Motor neuron (in vitro differentiated cells): Measurements from ENCODE around the gene OVCH1. TPM values are rescaled to one million over a fixed set of nuclear protein-coding genes. Genes with fewer than 3 reads are reported as not detected.

Experiments used
- ATAC-seq, 8 experiments: fragments of 200-7000 bp; cut with Tn5 transposase; replicated peaks in 6 of 8; 2 replicates each; pipeline ENCODE4 v1.8.0; 2021; ENCODE audit warnings: mild to moderate bottlenecking in 8 of 8, moderate library complexity in 8 of 8
- H3K27ac ChIP-seq, 2 donors: fragments of 250-450 bp; sonication (Bioruptor Pico); 2 replicates each; pipeline ENCODE4 v1.9.0; 2021; ENCODE audit warnings: antibody characterized with exemption in 2 of 2, mild to moderate bottlenecking in 2 of 2, moderate library complexity in 1 of 2
- H3K4me1 ChIP-seq, 2 donors: fragments of 250-450 bp; sonication (Bioruptor Pico); replicated peaks in 1 of 2; 2 replicates each; pipeline ENCODE4 v1.6.1; 2021; ENCODE audit warnings: antibody characterized with exemption in 2 of 2, mild to moderate bottlenecking in 2 of 2, moderate library complexity in 1 of 2
- H3K4me3 ChIP-seq, 5 donors: fragments of 250-450 bp; sonication (Bioruptor Pico); 2 replicates each; pipeline ENCODE4 v1.9.0; 2021; ENCODE audit warnings: antibody characterized with exemption in 5 of 5, mild to moderate bottlenecking in 5 of 5, moderate library complexity in 4 of 5
- WGBS, 10 experiments: fragments of 450-650 bp; shearing (Covaris generic); methylation state at CpG; one replicate each; pipeline ENCODE4 v1.0.0; 2022; 5-methylcytosine and 5-hydroxymethylcytosine counted together
- in situ Hi-C, 9 experiments: fragments of 400-800 bp; cut with MboI; loops; one replicate each; pipeline ENCODE4 v1.15.0; 2021; ENCODE audit warnings: low sequenced_read_pairs in 9 of 9, low pct_unique_long_range_greater_than_20kb in 2 of 9; ENCODE audit not compliant: unreplicated experiment in 9 of 9
- total RNA-seq, 8 experiments: library from RNA; unstranded; fragments of 300-600 nt; gene quantifications; 2 replicates each; pipeline versions ENCODE4 v1.2.3 to v1.2.4, GENCODE V29; 2022

The OVCH1 gene
- total RNA-seq, 8 experiments from 2014 or later = 0.08 to 2.4 (median 0.19) TPM; not detected in 1

DNA sequence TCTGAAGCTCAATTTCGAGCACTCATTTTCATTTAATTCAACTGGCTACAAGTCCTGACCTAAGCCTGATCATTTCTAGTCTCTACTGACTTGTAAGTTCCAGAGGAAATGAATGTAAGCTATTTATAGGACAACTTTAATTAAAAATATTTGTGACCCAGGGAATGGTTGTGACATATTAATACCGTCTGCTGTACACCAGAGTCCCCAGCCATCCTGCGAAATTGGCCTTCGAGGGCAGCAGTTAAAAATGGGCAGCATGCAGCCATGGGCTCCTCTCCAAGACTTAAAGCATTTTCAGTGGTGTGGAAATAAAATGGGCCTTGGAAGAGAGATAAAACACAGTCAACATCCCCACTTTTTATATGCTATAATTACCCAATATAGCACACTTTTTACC is 30.7 kb upstream of the OVCH1 start:
- H3K27ac ChIP-seq = no peak overlapping the region
- 13 to 100% (median 50%) methylated on average over 1 to 4 of the region's 4 CpGs; no CpG with 5 or more reads in 3 of the 10 experiments for WGBS, 10 experiments
- no peak overlapping the region for H3K4me3 ChIP-seq
- peaks cover 0 to 3% of the 10 kb centered on the region in 2 donors for H3K4me1 ChIP-seq
- ATAC-seq = peak in 1 of 8 experiments; percentile 20
- in situ Hi-C loops = loop anchor here in 4 of 9 experiments (25.0 kb wide), 2 partner anchors 759 to 1284 kb away; no protein-coding TSS in a partner anchor

DNA sequence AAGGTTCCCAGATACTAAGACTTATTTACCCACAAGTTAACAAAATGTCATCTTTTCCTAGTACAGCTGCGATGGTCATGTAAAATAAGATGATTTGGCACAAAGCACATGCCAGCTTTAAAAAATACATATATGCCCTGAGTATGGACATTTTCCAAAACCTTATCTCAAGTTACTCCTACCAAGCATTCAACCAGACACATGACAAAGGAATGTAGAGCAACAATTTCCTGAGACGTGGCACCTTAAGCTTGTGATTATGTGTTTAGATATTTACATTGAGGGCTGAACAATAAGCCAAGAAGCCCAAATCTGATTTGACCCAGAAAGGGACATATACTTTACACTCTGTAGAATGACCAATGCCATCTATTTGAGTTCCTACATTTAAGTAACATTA is 24.5 kb upstream of the OVCH1 start:
- in situ Hi-C loops = loop anchor here in 3 of 9 experiments (25.0 kb wide), 1 partner anchor 1290 kb away; no protein-coding TSS in a partner anchor
- Histone ChIP-seq H3K27ac (no peak overlapping the region), H3K4me1 (peaks cover 0 to under 1% of the 10 kb centered on the region in 2 donors), H3K4me3 (no peak overlapping the region)
- WGBS, 10 experiments = 33 to 100% (median 92%) methylated on average over 1 to 2 of the region's 2 CpGs; no CpG with 5 or more reads in 1 of the 10 experiments
- ATAC-seq = no peak

DNA sequence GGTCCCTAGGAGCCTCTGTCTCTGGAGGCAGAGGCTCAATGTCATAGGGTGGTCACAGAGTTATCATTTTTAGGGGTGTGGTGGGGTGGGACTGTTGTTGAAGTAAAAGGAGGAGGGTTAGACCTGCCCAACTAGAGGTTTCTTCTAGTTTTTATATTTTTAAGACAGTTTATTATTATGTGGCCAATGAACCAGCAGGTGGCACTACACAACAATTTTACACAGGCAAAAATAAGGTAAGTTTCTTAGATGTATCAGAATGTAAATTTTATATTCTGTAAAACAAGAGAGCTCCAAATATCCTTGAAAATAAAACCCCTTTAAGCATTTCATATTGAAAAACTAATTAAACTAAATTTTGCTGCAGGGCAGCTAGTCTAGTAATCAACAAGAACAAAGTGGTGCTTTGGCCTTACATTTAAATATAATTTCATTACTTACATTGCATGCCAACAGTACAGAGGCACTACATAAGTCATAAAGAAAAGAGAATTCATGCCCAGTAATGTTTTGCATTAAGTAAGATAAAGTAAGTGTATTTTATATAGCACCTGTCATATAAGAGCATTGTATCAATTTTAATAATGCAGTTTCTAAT is 22.2 kb upstream of the OVCH1 start:
- Histone ChIP-seq H3K27ac (no peak overlapping the region), H3K4me1 (peaks cover 0 to 11% of the 10 kb centered on the region in 2 donors), H3K4me3 (no peak overlapping the region)
- in situ Hi-C loops = loop anchor here in 3 of 9 experiments (25.0 kb wide), 1 partner anchor 1293 kb away; no protein-coding TSS in a partner anchor
- ATAC-seq = peak in 6 of 8 experiments; percentile 28 to 50 (median 42)

DNA sequence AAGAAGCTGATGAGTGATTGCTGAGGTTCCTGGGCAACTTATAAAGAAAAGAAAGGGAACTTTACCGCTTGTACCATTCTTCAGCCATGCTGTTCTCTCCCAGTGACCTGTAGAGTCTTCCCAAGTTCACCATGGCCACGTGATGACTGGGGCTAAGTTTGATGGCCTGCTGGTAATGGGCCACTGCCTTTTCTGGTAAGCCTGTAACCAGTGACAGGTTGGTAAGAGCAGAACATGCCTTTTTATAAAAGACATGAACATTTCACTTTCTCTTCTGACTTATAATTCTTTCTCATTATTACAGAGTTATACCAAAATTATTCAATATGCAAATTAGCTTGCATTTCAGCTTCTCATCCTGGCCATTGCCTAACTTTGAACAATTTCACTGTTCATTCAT is 20.9 kb upstream of the OVCH1 start:
- 50 to 94% (median 86%) methylated on average over 1 to 2 of the region's 2 CpGs; no CpG with 5 or more reads in 1 of the 10 experiments for WGBS, 10 experiments
- in situ Hi-C loops = loop anchor here in 3 of 9 experiments (25.0 kb wide), 1 partner anchor 1294 kb away; no protein-coding TSS in a partner anchor
- peaks cover 0 to 11% of the 10 kb centered on the region in 2 donors for H3K4me1 ChIP-seq
- no peak for ATAC-seq
- H3K4me3 ChIP-seq = no peak overlapping the region
- H3K27ac ChIP-seq = no peak overlapping the region

DNA sequence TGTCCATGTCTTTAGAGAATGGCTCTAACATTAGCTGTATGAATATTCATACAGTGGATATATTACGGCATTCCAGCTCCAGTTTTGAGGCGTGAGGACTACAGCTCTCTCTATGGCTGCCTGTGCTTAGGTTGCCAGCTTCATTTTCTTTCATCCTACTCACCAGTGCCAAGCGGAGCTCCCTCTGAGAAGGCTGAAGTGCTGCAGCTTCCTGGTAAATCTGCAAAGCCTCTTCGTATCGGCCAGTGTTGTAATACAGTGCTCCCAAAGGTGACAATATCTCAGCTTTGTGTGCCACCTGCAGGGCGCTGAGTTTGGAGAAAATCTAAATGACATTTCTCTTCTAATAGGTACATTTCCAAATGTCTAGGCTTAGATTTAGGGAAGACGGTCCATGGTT is 19.8 kb upstream of the OVCH1 start:
- 18 to 100% (median 94%) methylated on average over 1 to 6 of the region's 7 CpGs; no CpG with 5 or more reads in 2 of the 10 experiments for WGBS, 10 experiments
- H3K27ac ChIP-seq = no peak overlapping the region
- peaks cover 0 to 11% of the 10 kb centered on the region in 2 donors for H3K4me1 ChIP-seq
- no peak overlapping the region for H3K4me3 ChIP-seq
- in situ Hi-C loops = loop anchor here in 3 of 9 experiments (25.0 kb wide), 1 partner anchor 1295 kb away; no protein-coding TSS in a partner anchor
- peak in 7 of 8 experiments; percentile 15 to 77 (median 43) for ATAC-seq

DNA sequence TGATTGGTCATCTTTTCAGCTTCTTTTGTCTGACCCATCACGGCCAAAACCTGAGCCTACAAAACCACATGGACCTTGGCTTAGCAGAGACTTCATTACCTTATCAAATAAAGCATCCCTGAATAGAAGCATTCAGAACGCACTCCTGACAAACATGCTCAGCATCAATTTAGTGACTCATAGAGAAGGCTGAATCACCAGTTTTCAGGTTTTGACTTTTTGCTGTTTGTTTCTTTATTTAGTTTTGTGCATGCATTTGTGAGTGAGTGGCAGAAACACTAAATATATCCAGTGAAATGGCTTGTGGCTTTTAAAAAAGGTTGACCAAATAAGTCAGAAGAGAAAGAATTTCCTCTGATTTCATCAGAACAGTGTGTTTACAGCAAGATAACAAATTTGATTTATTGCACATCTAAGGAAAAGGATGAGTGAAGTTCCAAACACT is 19.0 kb upstream of the OVCH1 start:
- WGBS, 10 experiments = 0 to 52% (median 33%) methylated on average over 1 to 2 of the region's 2 CpGs; no CpG with 5 or more reads in 2 of the 10 experiments
- Histone ChIP-seq H3K4me3 (no peak overlapping the region), H3K27ac (peak overlapping the region in 1 of 2 donors; percentile 63), H3K4me1 (peaks cover 0 to 11% of the 10 kb centered on the region in 2 donors)
- ATAC-seq = peak in 7 of 8 experiments; percentile 54 to 90 (median 73)
- in situ Hi-C loops = loop anchor here in 3 of 9 experiments (25.0 kb wide), 1 partner anchor 1296 kb away; no protein-coding TSS in a partner anchor

DNA sequence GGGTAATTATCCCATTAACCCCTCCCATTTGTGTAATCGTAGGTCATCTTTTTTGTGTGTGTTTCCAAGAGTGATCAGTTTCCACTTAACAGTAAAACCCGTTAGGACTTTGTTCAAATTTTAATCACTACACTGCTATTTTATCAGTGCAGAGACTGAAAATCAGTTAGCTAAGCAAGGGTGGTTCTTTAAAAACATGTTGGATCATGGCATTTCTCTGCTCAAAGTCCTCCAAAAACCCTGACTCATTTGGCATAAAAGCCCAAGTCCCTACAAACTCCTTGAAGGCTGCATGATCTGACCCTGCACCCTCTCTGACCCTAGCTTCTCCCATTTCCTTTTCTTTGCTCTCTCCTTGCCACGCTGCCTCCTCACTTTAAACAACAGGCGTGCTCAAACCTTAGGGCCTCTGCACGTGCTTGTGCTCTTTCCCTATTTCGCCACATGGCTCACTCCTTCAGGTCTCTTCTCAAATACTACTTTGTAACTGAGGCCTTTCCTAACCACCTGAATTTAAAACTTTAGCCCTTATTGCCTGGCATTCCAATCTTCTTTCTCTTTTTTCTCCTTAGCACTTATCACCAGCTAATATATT is 13.2 kb upstream of the OVCH1 start:
- in situ Hi-C loops = loop anchor here in 3 of 9 experiments (25.0 kb wide), 1 partner anchor 1302 kb away; no protein-coding TSS in a partner anchor
- Histone ChIP-seq H3K4me1 (no peaks in the 10 kb centered on the region), H3K4me3 (no peak overlapping the region), H3K27ac (no peak overlapping the region)
- peak in 2 of 8 experiments; percentile 46 to 66 for ATAC-seq
- 27 to 76% (median 45%) methylated on average over 2 to 6 of the region's 6 CpGs for WGBS, 10 experiments

DNA sequence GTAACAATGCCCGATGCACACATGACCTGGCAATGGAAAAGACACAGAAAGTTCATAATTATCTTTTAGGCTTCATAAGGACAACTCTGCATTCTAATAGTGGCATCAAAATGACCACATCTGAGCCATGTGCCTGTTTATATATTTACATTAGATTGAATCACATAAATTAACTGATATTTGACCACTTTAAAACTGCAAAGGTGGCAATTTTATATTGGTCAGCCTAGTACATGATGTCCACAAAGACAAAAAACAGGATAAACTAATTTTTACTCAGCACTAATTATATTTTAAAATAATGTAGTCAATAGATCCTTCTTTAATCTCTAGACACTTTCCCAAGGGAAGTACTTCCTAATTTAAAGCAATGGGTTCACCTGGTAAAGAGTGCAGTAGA is 12.0 kb upstream of the OVCH1 start:
- ATAC-seq = no peak
- no peaks in the 10 kb centered on the region for H3K4me1 ChIP-seq
- in situ Hi-C loops = loop anchor here in 3 of 9 experiments (25.0 kb wide), 1 partner anchor 1303 kb away; no protein-coding TSS in a partner anchor
- no peak overlapping the region for H3K27ac ChIP-seq
- 80 to 100% (median 100%) methylated on average over 1 of the region's 1 CpG; no CpG with 5 or more reads in 3 of the 10 experiments for WGBS, 10 experiments
- no peak overlapping the region for H3K4me3 ChIP-seq

DNA sequence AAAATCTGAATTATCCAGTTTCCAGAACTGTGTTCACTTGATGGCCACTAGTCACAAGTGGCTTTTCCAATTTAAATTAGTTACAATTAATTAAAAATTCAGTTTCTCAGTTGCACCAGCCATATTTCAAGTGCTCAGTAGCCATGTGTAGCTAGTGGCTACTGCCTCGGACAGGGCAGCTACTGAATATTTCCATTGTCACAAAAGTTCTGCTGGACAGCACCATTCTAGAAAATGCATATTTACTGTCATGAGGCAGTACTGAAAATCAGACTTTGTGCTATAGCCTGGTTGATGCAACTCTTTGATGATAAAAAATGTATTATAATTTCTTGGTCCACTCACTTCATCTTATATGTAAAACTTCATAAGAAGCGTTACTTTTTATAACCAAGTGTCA is 11.5 kb upstream of the OVCH1 start:
- in situ Hi-C loops = loop anchor here in 3 of 9 experiments (25.0 kb wide), 1 partner anchor 1303 kb away; no protein-coding TSS in a partner anchor
- no peak for ATAC-seq
- H3K27ac ChIP-seq = no peak overlapping the region
- H3K4me3 ChIP-seq = no peak overlapping the region
- H3K4me1 ChIP-seq = no peaks in the 10 kb centered on the region
- 33 to 100% (median 89%) methylated on average over 1 to 2 of the region's 2 CpGs; no CpG with 5 or more reads in 2 of the 10 experiments for WGBS, 10 experiments

DNA sequence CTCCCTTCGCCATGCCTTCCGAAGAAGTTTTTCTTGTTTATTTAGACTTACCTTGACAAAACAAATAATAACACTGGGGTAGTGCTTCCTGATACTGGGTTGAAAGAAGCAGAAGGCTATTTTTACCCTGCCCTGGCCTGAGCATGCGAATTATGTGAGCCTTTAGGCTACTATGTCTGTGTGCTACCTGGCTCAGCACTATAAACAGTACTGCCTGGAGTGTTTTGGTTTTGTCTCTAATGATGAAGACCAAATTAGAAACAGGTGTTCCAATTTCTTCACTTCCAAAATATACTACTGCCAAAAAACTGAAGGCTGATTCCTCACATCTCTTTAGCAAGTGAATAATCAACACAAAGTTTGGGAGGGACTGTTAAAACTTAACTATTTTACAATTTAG is 7.6 kb upstream of the OVCH1 start:
- ATAC-seq = peak in 3 of 8 experiments; percentile 25 to 55 (median 53)
- in situ Hi-C loops = loop anchor here in 3 of 9 experiments (25.0 kb wide), 1 partner anchor 1307 kb away; no protein-coding TSS in a partner anchor
- 65 to 100% (median 90%) methylated on average over 1 to 3 of the region's 3 CpGs; no CpG with 5 or more reads in 1 of the 10 experiments for WGBS, 10 experiments
- H3K4me1 ChIP-seq = no peaks in the 10 kb centered on the region
- H3K27ac ChIP-seq = no peak overlapping the region
- no peak overlapping the region for H3K4me3 ChIP-seq

DNA sequence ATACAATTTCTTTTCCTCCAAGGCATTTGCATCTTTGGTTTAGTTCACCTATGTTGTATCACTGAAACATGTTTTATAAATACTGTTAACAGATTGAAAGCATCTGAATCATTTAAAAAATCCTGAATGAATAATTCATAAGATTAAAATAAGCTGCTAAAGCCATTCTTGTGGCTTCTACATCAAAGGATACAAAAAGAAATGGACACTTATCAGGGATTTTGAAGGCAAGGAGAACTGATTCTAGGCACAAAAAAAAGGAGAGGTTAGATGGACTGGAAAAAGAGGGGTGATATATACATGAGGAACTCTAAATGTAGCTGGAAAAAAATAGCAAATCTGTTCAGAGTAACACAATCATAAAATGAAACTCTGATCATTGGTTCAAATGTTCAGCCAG is 5.8 kb upstream of the OVCH1 start:
- H3K27ac ChIP-seq = no peak overlapping the region
- no peaks in the 10 kb centered on the region for H3K4me1 ChIP-seq
- in situ Hi-C loops = loop anchor here in 3 of 9 experiments (25.0 kb wide), 1 partner anchor 1309 kb away; no protein-coding TSS in a partner anchor
- no peak overlapping the region for H3K4me3 ChIP-seq
- ATAC-seq = no peak

DNA sequence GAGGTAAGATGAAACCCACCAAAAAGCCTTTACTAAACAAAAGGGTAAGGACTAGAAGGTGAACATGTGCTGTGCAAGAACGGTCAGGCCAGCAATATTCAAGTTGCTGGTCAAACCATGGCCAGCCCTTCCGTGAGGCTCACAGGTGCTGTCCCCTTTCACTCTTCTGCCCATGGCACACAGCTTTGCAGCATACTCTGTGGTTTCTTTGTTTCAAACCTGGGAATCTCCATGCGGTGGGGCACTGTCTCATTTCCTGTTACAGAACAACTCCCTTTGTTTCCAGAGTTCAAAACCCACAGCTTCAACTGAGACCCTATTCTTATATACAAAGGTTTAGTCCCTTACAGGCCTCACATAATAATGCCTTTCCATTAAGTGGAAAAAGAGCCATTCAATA is 1.7 kb upstream of the OVCH1 start:
- 80 to 100% (median 92%) methylated on average over 1 to 3 of the region's 3 CpGs; no CpG with 5 or more reads in 3 of the 10 experiments for WGBS, 10 experiments
- H3K4me1 ChIP-seq = no peaks in the 10 kb centered on the region
- no peak for ATAC-seq
- H3K4me3 ChIP-seq = no peak overlapping the region
- no peak overlapping the region for H3K27ac ChIP-seq
- in situ Hi-C loops = no loop called here

DNA sequence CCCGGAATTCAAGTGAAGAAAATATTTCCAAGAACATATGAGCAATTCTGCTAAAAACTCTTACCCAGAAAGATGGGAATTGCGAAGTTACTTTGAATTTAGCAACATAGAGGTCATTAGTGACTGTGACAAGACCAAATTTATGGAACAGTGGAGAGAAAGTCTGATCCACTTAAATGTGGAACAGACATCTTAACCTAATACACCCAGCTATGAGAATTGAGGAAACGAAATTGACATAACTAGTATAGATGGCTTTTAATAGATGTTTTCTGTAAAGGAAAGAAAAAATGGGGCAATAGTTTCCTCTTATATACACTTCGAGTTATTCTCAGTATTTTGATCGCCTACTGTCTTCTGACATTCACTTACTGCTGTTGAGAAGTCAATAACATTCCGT is 4.6 kb downstream of the OVCH1 start:
- 43 to 98% (median 80%) methylated on average over 1 to 6 of the region's 6 CpGs for WGBS, 10 experiments
- in situ Hi-C loops = no loop called here

More for the DNA sequence above, 4.6 kb downstream of the OVCH1 start:
- H3K4me1 ChIP-seq = no peaks in the 10 kb centered on the region
- H3K4me3 ChIP-seq = no peak overlapping the region
- no peak for ATAC-seq
- no peak overlapping the region for H3K27ac ChIP-seq
